ENCODE measurements around the gene WDR90.

DNA sequence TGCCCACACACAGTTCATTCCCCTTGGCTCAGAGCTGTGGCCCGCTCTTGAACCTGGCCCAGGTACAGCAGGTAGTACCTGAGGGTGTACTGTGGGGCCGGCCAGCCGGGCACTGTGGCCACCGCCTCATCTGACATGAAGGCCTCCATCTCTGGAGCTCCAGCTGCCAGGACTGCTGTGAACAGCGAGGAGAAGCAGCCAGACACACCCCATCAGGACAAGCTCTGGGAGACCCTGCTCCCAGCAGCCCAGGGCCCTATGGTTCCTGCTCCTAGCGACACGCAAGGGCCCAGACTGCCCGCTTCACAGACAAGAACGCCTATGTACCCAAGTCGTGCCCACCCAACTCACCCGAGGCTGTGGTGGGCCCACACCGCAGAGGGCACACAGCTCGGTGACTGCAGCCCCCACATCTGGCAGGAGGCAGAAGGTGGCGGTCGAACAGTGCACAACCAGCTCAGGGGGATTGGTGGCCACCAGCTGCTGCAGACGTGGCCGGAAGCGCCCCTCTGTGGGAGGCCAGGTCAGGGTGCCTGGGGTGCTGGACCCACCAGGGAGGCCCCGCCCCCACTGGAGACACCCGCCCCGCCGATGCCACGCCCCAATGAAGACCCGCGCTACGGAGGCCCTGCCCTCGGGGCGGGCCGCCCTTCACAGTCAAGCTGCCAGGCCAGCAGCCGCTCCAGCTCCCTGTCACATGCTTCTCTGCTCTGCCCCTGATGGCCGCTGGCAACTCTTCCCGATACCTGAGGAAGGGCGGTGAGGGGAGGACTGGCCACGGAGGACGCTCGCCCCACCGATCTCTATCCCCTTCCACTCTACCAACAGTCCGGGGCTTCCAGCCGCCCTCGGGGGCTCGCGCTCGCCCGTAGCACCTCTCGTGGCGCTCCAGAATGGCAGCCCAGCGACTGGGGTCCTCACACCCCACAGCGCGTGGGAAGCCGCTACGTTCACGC is 30.0 kb downstream of the WDR90 start:
- TF ChIP-seq, protein P1, sequence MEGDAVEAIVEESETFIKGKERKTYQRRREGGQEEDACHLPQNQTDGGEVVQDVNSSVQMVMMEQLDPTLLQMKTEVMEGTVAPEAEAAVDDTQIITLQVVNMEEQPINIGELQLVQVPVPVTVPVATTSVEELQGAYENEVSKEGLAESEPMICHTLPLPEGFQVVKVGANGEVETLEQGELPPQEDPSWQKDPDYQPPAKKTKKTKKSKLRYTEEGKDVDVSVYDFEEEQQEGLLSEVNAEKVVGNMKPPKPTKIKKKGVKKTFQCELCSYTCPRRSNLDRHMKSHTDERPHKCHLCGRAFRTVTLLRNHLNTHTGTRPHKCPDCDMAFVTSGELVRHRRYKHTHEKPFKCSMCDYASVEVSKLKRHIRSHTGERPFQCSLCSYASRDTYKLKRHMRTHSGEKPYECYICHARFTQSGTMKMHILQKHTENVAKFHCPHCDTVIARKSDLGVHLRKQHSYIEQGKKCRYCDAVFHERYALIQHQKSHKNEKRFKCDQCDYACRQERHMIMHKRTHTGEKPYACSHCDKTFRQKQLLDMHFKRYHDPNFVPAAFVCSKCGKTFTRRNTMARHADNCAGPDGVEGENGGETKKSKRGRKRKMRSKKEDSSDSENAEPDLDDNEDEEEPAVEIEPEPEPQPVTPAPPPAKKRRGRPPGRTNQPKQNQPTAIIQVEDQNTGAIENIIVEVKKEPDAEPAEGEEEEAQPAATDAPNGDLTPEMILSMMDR (IDR thresholded peaks at IDR 0.05): no peak
- TF ChIP-seq POLR2AphosphoS5 (IDR thresholded peaks at IDR 0.05) (no peak), EP300 (IDR thresholded peaks at IDR 0.05) (no peak), POLR2A (IDR thresholded peaks at IDR 0.05) (no peak)

Measured in stomach (tissue), 4 donors.